OCI-LY1 (cell line): ENCODE data around the gene PPP1R14C.

Experiments
- H2AFZ ChIP-seq: fragments of 200-600 bp; sonication (generic), shearing (Covaris generic); 2 replicates; pipeline ENCODE4 v1.6.0; 2014; ENCODE audit warnings: antibody characterized with exemption, mild to moderate bottlenecking, low read length
- H3F3A ChIP-seq: fragments of 200-600 bp; sonication (generic), shearing (Covaris generic); 2 replicates; pipeline ENCODE4 v1.6.0; 2014; ENCODE audit warnings: mild to moderate bottlenecking, antibody characterized with exemption, low read length, moderate library complexity; ENCODE audit not compliant: insufficient read depth
- H3K27ac ChIP-seq: fragments of 200-600 bp; sonication (generic); 2 replicates; pipeline ENCODE4 v1.5.1; 2014; ENCODE audit warnings: low read length, mixed run types, mild to moderate bottlenecking, low read depth; ENCODE audit not compliant: poor library complexity, severe bottlenecking
- H3K27me3 ChIP-seq: fragments of 200-600 bp; sonication (generic); 2 replicates; pipeline ENCODE4 v1.6.0; 2014; ENCODE audit warnings: antibody characterized with exemption, mild to moderate bottlenecking, low read length, moderate library complexity; ENCODE audit not compliant: insufficient read depth
- H3K36me3 ChIP-seq: fragments of 200-600 bp; sonication (generic); 2 replicates; pipeline ENCODE4 v1.6.1; 2014; ENCODE audit warnings: mild to moderate bottlenecking, antibody characterized with exemption, low read length, moderate library complexity, mixed read lengths; ENCODE audit not compliant: insufficient read depth
- H3K4me1 ChIP-seq: fragments of 200-600 bp; sonication (generic); 2 replicates; pipeline ENCODE4 v1.5.1; 2014; ENCODE audit warnings: mild to moderate bottlenecking, low read length, moderate library complexity; ENCODE audit not compliant: insufficient read depth, severe bottlenecking
- H3K4me2 ChIP-seq: fragments of 200-600 bp; sonication (generic), shearing (Covaris generic); 2 replicates; pipeline ENCODE4 v1.6.1; 2014; ENCODE audit warnings: low read length
- H3K4me3 ChIP-seq: fragments of 200-600 bp; sonication (generic); 2 replicates; pipeline ENCODE4 v1.5.1; 2014; ENCODE audit warnings: low read length, low read depth, mild to moderate bottlenecking, mixed read lengths; ENCODE audit not compliant: poor library complexity, severe bottlenecking
- H3K79me2 ChIP-seq: fragments of 200-600 bp; shearing (Covaris generic); 2 replicates; pipeline ENCODE4 v1.6.1; 2016; ENCODE audit warnings: mixed run types, low read length, mixed read lengths; ENCODE audit not compliant: insufficient read depth
- H3K9ac ChIP-seq: fragments of 200-600 bp; sonication (generic), shearing (Covaris generic); 2 replicates; pipeline ENCODE4 v1.6.1; 2014; ENCODE audit warnings: mild to moderate bottlenecking, low read length, mixed read lengths
- H3K9me2 ChIP-seq: fragments of 200-600 bp; sonication (generic), shearing (Covaris generic); 2 replicates; pipeline ENCODE4 v1.6.1; 2014; ENCODE audit warnings: low read depth, mild to moderate bottlenecking, low read length, mixed read lengths
- H3K9me3 ChIP-seq: fragments of 200-600 bp; shearing (Covaris generic); 2 replicates; pipeline ENCODE4 v1.6.1; 2014; ENCODE audit warnings: low read length, mixed read lengths
- H4K20me1 ChIP-seq: fragments of 200-600 bp; sonication (generic), shearing (Covaris generic); 2 replicates; pipeline ENCODE4 v1.6.0; 2016; ENCODE audit warnings: mild to moderate bottlenecking, low read length; ENCODE audit not compliant: insufficient read depth
- CTCF ChIP-seq: fragments of 200-600 bp; sonication (generic), shearing (Covaris generic); IDR thresholded peaks from 2 replicates; pipeline ENCODE4 v1.5.1; 2017; ENCODE audit warnings: mild to moderate bottlenecking, antibody characterized with exemption, low read length, moderate library complexity, mixed read lengths
- EZH2 ChIP-seq: fragments of 200-600 bp; sonication (generic), shearing (Covaris generic); IDR thresholded peaks from 2 replicates; pipeline ENCODE4 v1.8.0; 2017; ENCODE audit warnings: borderline replicate concordance, mixed run types, mild to moderate bottlenecking, antibody characterized with exemption, low read length, moderate library complexity, mixed read lengths

PPP1R14C gene

GRCh38 chr6:150182460-150183078 lies 39.7 kb downstream of the PPP1R14C start:
- Histone ChIP-seq H4K20me1 (no peaks in the 10 kb centered on the region), H3K9me2 (no peaks in the 10 kb centered on the region), H3K9me3 (no peaks in the 10 kb centered on the region), H3K9ac (no peak overlapping the region), H3F3A (no peaks in the 10 kb centered on the region), H3K79me2 (no peaks in the 10 kb centered on the region), H3K4me2 (no peak overlapping the region), H3K4me1 (peaks cover 23% of the 10 kb centered on the region), H2AFZ (no peak overlapping the region), H3K36me3 (no peaks in the 10 kb centered on the region), H3K27ac (no peak overlapping the region), H3K4me3 (no peak overlapping the region), H3K27me3 (no peaks in the 10 kb centered on the region)
- TF ChIP-seq CTCF (no peak), EZH2 (no peak)

GRCh38 chr6:150183105-150183504 lies 40.3 kb downstream of the PPP1R14C start:
- TF ChIP-seq EZH2 (no peak), CTCF (no peak)

GRCh38 chr6:150183966-150184365 lies 41.1 kb downstream of the PPP1R14C start:
- TF ChIP-seq CTCF (no peak), EZH2 (no peak)
- no peak overlapping the region for H3K4me2 ChIP-seq
- no peaks in the 10 kb centered on the region for H3K27me3 ChIP-seq
- no peak overlapping the region for H3K9ac ChIP-seq
- H3K79me2 ChIP-seq: no peaks in the 10 kb centered on the region
- H3K36me3 ChIP-seq: no peaks in the 10 kb centered on the region
- H3K4me1 ChIP-seq: peaks cover 23% of the 10 kb centered on the region
- H4K20me1 ChIP-seq: no peaks in the 10 kb centered on the region
- no peaks in the 10 kb centered on the region for H3K9me3 ChIP-seq
- H3K27ac ChIP-seq: no peak overlapping the region
- H3K9me2 ChIP-seq: no peaks in the 10 kb centered on the region
- H3K4me3 ChIP-seq: no peak overlapping the region
- no peak overlapping the region for H2AFZ ChIP-seq
- no peaks in the 10 kb centered on the region for H3F3A ChIP-seq

More at GRCh38 chr6:150183105-150183504, 40.3 kb downstream of the PPP1R14C start:
- no peak overlapping the region for H3K9ac ChIP-seq
- peaks cover 23% of the 10 kb centered on the region for H3K4me1 ChIP-seq
- H3K27me3 ChIP-seq: no peaks in the 10 kb centered on the region
- peak overlapping the region; percentile 15; the same call in 1 of the 2 replicates for H3K4me2 ChIP-seq
- H3K9me3 ChIP-seq: no peaks in the 10 kb centered on the region
- no peak overlapping the region for H3K4me3 ChIP-seq
- H3K36me3 ChIP-seq: no peaks in the 10 kb centered on the region
- no peak overlapping the region for H3K27ac ChIP-seq
- no peaks in the 10 kb centered on the region for H3K9me2 ChIP-seq
- no peaks in the 10 kb centered on the region for H4K20me1 ChIP-seq
- H3K79me2 ChIP-seq: no peaks in the 10 kb centered on the region
- H2AFZ ChIP-seq: no peak overlapping the region
- H3F3A ChIP-seq: no peaks in the 10 kb centered on the region
